ENCODE results near the gene DCK. TPM values are rescaled to one million over a fixed set of nuclear protein-coding genes. Genes with fewer than 3 reads are reported as not detected.

The DCK gene
- total and polyA plus RNA-seq, 9 of the 15 experiments (the other 6 are each of a cell fraction or from before 2014, with no cell fraction given), result 11.3 to 25.8 (median 19.6) TPM

DNA sequence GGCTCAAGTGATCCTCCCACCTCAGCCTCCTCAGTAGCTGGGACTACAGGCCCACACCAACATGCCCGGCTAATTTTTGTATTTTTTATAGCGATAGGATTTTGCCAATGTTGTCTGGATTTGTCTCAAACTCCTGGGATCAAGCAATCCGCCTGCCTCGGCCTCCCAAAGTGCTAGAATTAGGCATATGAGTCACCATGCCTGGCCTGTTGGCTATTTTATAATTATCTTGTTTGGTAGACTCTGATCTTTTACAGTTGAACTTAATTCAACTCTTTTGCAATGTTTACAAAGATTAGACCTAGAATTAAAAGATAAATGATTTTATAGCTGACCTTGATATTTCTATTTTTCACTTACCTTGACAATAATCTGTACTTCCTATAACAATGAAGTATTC is 18.0 kb downstream of the DCK start (continued):
- TF ChIP-seq, protein P1, sequence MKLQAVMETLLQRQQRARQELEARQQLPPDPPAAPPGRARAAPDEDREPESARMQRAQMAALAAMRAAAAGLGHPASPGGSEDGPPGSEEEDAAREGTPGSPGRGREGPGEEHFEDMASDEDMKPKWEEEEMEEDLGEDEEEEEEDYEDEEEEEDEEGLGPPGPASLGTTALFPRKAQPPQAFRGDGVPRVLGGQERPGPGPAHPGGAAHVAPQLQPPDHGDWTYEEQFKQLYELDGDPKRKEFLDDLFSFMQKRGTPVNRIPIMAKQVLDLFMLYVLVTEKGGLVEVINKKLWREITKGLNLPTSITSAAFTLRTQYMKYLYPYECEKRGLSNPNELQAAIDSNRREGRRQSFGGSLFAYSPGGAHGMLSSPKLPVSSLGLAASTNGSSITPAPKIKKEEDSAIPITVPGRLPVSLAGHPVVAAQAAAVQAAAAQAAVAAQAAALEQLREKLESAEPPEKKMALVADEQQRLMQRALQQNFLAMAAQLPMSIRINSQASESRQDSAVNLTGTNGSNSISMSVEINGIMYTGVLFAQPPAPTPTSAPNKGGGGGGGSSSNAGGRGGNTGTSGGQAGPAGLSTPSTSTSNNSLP (IDR thresholded peaks at IDR 0.05; ENCODE audit: borderline replicate concordance, low read depth, low read length), result no peak
- TF ChIP-seq CBX5 (IDR thresholded peaks at IDR 0.05; ENCODE audit: borderline replicate concordance, low read depth), result no peak
- TF ChIP-seq CREM (IDR thresholded peaks at IDR 0.05; ENCODE audit: low read depth), result no peak
- TF ChIP-seq PRPF4 (IDR thresholded peaks at IDR 0.05; ENCODE audit: insufficient read depth, low read depth, low read length, poor library complexity, severe bottlenecking), result no peak
- TF ChIP-seq, protein P2, sequence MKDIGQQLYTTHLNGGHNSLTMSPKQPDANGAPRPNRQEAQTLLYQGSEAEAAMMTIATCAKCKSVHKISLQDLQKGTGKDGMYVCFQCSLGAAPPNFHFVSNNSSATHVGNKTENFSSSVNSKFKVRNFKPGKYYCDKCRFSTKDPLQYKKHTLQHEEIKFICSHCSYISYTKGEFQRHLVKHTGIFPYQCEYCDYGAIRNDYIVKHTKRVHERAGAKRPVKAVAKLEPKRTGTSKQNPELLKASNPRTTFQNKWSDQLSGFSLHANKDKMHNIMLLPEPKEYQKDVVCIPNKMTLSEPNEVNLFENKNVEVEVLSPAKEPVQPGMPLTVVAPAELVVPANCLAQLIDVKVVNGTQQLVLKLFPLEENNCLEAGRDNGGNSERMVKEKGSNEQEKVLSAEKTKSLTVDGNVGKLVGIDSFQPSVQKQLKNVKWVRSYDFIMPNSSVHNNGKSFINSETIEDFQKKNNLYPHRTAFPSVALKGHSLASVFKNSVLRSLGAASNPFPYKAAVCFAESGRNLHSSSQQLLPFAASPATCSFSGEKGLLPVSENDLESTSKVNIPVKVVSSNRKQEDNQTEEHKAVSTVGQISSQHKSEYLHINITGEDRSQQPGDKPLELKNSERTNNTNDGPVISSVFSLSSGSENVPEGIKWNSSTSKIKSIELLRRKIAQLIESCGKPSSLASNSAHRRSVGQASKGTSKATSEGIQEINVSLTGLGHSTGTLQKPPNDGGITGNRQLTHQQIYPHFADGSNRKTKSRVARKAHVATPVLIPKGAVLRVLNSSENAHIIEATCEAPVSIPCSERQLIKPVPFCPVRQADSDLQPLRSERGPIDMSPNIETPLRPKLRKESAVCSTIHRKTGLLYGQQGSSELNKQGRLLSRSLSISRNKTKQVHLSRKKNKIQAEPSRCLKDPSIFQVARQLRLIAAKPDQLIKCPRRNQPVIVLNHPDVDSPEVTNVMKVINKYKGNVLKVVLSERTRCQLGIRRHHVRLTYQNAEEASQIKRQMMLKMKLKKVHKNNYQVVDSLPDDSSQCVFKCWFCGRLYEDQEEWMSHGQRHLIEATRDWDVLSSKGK (CRISPR knock-in tag; IDR thresholded peaks at IDR 0.05), result no peak
- TF ChIP-seq FOSL1 (tag; conservative IDR thresholded peaks at IDR 0.05), result no peak
- no peak for TF ChIP-seq GATA2 (CRISPR knock-in tag; IDR thresholded peaks at IDR 0.05)
- no peak for TF ChIP-seq ZNF830 (CRISPR knock-in tag; IDR thresholded peaks at IDR 0.05)
- no peak for TF ChIP-seq SRSF9 (IDR thresholded peaks at IDR 0.05; ENCODE audit: borderline replicate concordance, low read depth, low read length)
